ENCODE results near the gene S100A4.
"Not testable (repeated sequence)": the region's sequence is repeated elsewhere in the genome, so short reads cannot be mapped to it uniquely, and the experiment has no call there.

S100A4 gene

DNA sequence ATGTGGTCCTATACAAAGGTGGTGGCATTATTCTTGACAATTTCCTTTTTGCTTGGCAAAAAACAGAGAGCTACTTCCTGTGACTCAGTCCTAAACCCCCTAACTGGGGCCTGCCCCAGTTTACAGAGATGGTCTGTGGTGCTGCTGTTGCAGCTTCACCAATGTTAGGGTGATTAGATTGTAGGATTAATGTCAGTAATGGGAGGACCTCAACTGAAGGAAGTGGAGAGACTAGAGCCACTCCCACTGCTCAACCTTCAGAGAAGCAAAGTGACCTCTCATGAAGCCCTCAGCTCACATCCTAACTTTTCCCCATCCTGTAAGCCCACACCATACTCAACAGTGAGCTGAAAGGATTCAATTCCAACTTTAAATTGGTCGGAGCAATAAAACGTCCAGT lies 13.4 kb downstream of the S100A4 start:
- no peak for DNase-seq

DNA sequence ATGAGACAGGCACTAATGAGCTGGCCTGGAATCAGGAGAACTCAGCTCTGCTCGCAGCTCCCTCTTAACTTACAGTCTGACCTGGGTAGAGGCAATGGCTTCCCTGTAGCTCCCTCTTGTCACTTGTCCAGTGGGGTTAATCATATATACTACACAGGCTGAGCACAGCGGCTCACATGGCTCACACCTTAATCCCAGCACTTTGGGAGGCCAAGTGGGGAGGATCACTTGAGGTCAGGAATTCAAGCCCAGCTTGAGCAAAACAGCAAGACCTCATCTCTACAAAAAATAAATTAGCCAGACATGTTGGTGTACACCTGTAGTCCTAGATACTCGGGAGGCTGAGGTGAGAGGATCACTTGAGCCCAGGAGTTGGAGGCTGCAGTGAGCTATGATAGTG lies 14.0 kb downstream of the S100A4 start:
- DNase-seq = no peak

DNA sequence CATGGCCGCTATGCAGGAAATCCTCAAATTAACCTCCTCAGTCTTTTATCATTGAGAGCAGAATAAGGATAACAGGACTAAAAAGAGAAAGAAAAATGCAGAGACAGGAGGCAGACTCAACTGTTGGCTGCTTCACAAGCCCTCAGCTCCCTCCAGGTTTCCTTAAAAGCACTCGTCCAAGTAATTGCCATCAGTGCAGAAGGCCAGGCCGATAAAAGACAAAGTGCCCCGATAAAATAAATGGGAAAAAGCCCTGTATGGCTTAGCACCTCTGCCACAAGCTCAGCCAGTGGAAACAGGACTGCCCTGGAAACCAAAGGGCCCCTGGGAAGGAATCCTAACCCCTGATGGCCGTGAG lies 17.9 kb downstream of the S100A4 start:
- DNase-seq = no peak

DNA sequence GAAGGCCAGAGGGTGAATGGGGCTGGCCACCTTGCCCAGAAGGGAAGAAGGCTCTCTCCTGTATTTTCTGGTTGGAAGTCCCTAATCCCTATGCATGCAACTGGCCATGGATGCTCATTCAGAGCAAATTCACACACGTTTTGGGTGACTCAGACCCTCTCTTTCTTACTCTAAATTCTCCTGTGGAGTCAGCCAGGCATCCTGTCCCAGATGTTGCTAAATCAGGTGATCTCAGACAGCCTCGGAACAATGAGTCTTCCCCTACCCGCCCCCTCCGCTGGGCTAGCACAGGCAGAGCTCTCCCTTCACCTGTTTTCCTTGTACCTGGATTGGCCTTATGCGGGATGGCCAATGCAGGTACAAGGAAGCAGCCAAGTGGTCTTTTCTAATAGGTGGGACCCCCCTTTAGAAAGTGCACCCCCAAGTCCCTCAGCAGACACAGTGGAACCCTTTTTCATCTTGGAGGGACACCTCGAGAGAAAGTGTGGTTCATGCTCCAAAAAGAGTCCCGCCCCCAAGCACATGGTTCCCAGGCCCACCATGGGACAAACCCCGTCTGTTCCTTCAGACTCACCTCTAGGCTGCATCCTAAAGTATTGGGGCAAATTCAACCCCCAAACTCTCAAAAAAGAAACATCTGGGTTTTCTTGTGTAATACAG lies 18.5 kb downstream of the S100A4 start:
- no peak for DNase-seq

DNA sequence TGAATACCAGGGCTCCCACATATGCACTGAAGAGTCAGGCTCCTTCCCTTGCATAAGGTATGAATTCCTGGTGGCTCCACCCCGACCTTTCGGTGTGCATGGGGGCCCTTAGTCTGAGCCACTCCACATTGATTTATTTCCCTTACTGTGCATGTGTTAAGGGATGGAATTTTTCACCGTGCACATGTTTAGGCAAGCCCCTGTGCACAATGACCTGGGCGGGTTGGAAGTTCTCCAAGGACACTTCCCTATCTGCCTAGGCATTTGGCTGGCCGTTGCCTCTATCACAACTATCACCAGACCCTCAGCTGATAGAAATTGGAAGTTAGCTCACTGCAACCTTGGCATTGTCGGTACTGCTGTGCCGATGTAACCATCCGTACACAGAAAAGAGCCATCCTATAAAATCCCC lies 19.5 kb downstream of the S100A4 start:
- DNase-seq = no peak

DNA sequence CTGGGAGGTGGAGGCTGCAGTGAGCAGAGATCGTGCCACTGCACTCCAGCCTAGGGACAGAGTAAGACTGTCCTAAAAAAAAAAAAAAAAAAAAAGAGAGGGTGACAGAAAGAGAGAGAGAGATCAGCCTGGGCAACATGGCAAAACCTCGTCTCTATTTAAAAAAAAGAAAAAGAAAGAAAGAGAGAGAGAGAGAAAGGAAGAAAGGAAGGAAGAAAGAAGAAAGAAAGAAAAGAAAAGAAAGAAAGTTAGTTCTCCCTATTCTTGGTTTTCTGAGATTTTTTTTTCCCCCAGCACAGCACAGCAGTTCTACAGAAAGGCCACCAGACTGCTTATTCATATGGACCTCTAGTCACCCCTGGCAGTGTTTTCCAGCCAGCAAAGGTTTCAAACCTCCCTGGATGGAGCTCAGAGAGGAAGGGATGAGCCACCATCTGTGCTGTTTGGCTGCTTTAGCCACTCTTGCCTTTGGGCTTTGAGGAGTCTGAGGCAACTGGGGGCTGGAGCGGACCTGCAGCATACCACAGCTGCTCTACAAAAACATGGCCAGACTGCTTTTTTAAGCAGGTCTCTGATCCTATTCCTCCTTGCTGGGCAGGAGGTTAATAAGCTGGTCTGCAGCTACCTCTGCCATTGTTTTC lies 20.4 kb downstream of the S100A4 start:
- peak; percentile 23 to 59 for DNase-seq

DNA sequence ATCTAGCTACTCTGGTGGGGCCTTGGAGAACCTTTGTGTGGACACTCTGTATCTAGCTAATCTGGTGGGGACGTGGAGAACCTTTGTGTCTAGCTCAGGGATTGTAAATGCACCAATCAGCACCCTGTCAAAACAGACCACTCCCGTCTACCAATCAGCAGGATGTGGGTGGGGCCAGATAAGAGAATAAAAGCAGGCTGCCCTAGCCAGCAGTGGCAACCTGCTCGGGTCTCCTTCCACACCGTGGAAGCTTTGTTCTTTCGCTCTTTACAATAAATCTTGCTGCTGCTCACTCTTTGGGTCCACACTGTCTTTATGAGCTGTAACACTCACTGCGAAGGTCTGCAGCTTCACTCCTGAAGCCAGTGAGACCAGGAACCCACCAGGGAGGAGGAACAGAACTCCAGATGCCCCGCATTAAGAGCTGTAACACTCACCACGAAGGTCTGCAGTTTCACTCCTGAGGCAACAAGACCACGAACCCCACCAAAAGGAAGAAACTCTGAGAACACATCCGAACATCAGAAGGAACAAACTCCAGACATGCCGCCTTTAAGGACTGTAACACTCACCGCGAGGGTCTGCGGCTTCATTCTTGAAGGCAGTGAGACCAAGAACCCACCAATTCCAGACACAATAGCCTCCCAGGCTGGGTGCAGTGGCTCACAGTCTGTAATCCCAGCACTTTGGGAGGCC lies 23.1 kb downstream of the S100A4 start:
- DNase-seq = not testable (repeated sequence)

DNA sequence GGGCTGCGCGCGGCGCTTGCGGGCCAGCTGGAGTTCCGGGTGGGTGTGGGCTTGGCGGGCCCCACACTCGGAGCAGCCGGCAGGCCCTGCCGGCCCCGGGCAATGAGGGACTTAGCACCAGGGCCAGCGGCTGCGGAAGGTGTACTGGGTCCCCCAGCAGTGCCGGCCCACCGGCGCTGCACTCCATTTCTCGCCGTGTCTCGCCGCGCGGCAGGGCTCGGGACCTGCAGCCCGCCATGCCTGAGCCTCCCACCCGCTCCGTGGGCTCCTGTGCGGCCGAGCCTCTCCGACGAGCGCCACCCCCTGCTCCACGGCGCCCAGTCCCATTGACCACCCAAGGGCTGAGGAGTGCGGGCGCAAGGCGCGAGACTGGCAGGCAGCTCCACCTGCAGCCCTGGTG lies 23.8 kb downstream of the S100A4 start:
- DNase-seq = not testable (repeated sequence)

DNA sequence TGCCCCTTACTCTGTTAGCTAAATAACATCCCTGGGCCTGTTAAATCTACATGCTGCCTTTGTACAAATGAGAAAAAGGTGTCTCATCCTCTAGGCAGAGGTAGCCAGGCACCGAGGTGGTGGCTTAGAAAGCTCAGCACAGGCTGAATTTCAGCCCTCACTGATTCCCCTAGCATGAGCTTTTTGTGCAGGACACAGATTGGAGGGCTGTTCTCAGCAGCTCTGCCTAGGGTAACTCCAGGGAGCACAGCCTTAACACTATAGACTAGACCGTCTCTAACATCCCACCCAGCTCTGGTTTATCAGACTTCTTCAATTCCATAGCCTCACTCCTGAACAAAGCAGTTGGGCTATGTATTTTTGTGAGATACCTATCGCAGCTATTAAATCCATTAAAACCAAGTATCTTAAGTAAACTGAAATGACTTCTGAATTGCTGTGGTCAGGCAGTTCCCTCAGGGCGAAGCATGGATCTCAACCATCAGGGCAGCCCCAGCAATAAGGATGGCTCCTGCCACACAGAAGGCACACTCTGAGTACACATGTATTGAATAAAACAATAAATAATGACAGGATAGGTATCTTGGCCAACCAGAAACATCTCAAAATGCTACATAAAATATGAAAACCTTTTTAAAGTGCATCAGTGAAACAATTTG lies 24.7 kb downstream of the S100A4 start:
- no peak for DNase-seq

DNA sequence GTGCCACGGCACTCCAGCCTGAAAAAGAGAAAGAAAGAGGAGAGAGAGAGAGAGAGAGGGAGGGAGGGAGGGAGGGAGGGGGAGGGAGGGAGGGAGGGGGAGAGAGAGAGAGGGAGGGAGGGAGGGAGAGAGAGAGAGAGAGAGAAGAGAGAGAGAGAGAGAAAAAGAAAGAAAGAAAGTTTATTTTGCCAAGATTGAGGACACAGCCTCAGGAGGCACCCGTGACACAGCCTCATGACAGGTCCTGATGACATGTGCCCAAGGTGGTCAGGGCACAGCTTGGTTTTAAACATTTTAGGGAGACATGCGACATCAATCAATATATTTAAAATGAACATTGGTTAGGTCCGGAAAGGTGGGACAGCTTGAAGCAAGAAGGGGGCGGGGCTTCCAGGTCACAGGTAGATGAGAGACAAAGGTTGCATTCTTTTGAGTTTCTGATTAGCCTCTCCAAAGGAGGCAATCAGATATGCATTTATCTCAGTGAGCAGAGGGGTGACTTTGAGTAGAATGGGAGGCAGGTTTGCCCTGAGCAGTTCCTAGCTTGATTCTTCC lies 25.4 kb downstream of the S100A4 start:
- not testable (repeated sequence) for DNase-seq

DNA sequence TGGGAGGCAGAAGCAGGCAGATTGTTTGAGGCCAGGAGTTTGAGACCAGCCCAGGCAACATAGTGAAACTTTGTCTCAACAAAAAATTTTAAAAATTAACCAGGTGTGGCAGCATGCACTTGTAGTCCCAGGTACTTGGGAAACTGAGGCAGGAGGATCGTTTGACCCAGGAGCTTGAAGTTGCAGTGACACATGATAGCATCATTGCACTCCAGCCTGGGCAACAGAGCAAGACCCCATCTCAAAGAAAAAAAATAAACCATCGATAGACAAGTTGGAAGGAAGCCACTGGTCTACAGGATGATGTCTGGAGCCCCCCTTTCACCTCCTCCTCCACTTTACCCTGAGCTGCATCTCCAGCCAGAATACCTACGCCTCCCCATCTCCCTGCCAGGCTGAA lies 26.4 kb downstream of the S100A4 start:
- DNase-seq = no peak

DNA sequence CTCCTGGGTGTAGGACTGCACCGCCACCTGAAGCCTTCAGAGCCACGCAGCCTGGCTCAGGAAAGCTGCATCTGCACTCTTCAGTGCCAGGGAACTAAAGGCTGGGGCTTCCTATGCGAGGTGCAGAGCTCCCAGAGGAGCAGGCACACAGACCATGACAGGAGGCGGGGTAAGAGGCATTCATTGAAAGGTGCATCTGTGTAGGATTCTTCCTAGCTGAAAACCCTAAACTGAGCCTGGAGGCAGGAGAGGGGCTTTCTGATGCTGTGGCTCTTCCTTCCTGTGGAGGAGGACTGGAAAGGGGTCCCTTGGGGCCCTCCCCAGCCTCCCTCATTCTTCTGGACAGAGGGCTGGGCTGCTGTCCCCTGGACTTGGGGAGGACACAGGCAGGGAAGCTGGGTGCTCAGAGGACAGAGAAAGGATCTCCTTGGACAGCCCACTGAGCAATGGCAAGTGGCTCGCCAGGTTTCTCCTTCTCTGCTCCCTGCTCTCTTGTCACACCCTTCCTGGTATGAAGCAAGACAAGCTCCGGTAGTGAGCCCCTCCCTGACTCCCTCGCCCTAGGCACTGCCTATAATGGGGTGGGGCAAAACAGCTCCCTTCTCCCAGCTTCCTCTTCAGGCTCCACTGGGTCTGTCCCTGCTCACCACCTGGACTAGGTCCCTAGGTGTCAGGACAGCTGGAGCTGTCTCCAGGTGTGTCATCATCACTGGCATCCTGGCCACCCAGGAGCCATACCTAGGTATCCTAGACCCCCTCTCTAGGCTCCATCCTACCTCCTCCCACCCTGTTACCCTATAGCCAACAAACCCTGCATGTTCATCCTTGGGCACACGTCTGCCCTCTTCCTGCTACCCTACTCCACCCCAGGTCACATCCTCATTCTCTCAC lies 29.9 kb downstream of the S100A4 start:
- DNase-seq = no peak

DNA sequence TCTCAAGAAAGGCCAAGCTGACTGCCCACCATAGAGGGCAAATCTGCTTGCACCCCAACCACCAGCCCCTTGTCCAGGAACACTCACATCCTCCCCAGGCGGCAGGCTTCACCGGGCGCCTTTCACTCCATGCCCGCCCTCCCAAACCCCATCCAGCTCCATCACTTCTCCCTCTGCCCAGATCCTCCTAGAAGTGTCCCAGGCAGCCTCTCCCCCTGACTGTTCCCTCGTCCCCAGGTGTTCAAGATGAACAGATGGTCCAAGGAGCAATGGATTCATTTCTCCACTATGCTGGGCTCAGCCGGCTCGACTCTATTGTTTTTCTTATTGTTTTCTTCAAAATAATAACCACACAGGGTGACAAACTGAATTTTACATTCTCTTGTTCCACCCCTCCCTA lies 31.9 kb downstream of the S100A4 start:
- no peak for DNase-seq

DNA sequence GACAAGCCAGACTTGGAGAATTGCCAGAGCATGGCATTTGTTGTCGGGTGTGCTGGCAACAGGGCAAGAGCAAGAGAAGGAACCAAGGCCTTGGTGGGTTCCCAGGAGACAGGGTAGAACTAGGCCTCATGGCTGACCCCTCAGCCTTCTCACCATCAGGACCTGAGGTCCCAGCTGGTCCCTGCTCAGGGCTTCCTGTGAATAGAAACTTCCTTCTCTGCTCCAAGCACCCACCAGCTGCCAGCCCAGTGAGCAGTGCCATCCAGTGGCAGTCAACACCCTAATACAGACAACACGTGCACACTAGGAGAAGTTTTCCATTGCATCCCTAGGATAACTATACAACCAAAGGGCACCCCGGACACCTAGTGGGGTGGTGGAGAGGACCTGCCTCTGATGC lies 32.6 kb downstream of the S100A4 start:
- no peak for DNase-seq

DNA sequence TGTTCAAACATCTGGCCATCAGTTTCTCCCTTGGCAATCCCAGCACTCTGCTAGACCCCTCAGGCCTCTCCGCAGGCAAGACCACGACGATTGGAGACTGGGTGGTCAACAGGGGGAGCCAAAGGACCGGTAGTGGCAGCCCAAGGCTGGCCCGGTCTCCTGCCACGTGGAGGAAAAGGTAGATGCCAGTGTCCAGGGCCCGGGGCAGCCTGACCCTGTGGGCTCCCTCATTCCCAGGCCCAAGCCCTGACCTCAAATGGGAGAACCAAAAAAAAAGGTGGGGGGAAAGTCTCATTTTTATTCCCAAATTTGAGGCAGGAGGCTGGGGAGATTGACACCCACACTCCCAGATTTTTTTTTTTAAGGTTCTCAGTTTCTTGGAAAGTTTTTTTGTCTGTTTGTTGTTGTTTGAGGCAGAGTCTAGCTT lies 34.6 kb downstream of the S100A4 start:
- DNase-seq = peak in 1 of 2 experiments; percentile 30

DNA sequence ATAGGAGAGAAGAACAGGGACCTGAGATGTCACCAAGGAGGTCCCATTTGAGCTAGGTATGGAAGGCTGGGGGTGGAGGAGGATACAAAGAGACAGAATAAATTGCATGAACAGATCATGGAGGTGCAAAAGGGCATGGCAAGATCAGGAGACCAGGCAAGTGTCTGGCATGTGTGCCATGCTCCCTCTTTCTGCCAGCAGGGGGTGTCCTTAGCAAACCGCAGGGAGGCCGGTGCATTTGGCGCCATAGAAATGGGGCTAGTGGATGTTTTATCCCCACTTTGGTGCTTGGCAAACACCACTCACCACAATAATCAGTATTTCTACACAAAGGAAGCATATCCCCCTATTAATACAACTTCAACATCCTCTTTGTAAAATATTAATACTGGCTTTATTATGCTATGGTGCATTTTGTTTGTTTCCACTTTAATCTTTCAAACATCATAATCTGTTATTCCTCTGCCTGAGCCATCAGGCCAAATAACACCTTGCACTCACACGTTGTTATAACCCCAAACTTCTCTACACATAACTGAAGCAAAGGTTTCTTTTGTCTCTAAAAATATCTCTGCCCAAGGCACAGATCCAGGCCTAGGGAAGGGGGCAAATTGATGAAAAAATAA lies 35.8 kb downstream of the S100A4 start:
- DNase-seq = no peak

DNA sequence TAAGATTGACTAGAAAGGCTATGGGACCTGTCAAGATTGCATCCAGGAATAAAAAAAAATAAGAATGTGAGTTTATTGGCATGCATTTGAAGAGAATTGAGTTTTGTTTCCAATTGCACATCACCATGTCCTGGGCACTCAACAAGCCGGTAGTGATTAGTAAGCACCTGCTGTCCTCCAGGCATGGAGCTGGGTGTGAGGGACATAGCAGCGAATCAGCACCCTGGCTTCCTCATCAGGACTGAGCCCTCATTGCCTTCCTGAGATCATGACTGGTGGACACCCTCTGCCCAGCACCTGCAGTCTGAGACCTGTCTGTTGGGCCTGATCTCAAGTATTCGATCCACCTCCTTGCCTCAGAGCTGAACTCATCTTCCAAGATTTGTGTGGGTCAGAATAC lies 36.6 kb downstream of the S100A4 start:
- DNase-seq = no peak

DNA sequence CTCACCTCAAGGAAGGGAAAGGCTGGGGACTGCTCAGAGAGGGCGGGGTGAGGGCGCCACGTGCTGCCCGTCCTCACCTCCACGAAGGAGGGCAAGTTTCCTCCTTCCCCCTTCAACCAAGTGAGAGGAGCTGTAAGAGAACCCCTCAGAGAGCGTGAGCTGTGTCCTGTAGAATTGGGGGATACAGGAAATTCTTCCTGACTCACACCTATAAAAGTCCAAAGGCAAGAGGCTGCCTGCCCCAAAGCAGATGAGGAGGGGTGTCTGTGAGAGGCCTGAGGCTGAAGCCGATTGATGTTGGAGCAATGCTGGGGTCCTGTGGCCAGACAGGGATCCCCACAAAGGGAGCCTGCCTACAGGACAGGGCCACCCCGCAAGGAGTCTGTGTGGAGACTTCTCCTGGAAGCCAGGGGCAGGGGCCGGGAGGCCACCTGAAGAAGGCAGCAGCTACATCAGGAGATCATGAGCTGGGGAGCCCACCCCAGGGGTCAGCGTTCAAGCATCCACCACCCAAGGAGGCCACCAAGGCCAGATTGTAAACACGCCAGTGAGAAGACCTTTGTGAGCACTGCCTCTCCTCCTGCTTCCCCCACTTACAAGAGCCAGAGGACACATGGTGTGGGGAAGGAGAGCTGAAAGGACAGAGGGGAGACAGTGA lies 37.6 kb downstream of the S100A4 start:
- DNase-seq = no peak

DNA sequence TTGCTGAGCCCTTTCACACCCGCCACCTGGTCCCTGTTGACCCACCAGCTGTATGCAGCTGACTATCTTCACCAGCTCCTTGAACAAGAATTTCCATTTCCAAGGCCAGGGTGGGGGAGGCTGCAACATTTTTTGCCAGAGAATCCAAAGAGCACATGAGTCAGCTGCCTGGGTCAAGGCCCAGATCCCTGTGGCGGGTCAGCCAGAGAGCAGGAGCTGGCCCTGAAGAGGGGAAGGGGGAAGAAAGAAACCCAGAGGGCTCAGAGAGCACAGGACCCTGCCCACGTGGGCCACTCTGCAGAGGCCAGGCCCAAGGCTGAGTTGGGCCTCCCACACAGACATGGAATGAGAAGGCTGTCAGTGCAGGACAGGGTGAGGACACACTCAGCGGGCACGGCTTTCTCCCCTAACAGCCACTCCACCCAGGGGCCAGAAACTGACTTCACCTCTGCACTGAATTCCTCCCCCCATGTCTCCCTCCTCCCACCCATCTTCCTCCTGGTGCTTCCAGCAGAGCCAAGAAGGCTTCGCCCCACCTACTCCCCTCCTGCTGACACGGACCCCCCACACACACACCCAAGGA lies 38.7 kb downstream of the S100A4 start:
- DNase-seq = no peak

DNA sequence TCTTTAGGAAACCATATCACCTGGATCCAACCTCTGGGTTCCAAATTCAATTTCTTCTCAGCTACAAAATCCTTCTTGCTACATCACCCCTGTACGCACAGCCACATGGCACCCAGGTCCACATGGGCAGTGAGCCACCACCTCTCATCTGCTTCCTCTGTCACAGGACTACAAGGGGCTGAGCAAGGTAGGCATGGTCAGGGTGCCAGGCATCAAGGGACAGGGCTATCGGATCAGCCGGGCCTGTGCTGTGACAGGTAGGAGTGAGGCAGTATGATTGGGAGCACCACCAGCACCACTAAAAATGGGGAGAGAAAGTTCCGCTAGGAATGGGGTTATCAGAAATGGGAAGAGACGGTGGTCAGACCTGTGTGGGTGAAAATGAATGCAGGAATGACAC lies 39.2 kb downstream of the S100A4 start:
- DNase-seq = no peak

DNA sequence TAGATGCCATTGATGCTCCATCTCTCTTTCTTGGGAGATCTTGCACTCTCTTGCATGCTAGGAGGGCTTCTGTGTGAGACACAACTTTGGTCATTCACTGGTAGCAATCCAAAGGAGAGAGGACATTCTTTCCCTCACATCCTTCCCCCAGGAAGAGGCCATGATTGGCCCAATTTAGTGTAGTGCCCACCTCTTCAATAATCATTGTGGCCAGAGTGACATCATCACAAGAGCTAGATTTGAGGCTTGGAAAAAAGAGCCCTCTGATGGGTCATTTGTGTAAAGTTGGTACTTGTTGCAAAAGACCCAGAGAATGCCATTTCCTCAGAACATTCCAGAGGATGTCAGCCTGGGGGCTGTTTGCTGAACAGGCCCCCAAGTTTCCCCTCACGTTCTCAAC lies 40.0 kb downstream of the S100A4 start:
- no peak for DNase-seq
